GM23248 (cell line): Measurements from ENCODE around the gene AQP12A.

Experiments used
- EZH2 ChIP-seq: fragments of 200-600 bp; sonication (generic); IDR thresholded peaks from 2 replicates; pipeline ENCODE4 v1.6.1; 2018; ENCODE audit warnings: antibody characterized with exemption, mild to moderate bottlenecking; ENCODE audit not compliant: insufficient read depth, poor library complexity, severe bottlenecking
- EZH2phosphoT487 ChIP-seq: fragments of 200-600 bp; sonication (generic); IDR thresholded peaks from 2 replicates; pipeline ENCODE4 v1.6.1; 2018; ENCODE audit warnings: antibody characterized with exemption, moderate library complexity, mild to moderate bottlenecking, low read depth; ENCODE audit not compliant: insufficient read depth

DNA sequence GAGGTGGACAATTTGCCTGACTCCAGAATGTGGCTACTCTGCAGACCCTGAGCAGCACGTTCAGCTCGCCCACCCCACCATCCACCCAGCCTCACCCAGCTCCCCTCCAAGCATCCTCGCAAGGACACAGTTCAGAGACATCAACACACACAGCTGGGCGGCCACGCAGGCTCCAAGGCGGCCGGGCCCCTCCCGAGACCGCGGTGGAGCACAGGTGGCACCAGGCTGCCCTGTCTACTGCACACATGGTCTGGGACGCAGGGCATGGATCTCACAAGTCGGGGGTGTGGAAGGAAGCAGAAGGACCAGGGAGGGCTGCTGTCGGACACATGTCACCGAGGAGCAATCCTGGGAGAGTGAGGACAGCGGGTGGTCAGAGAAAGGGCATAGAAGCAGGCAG lies 36.2 kb downstream of the AQP12A start:
- no peak for TF ChIP-seq EZH2phosphoT487
- no peak for TF ChIP-seq EZH2
